ENCODE results near the gene GHR.
A peak's percentile ranks its signal among the peaks of the same experiment; 100 is the strongest.

Gene GHR

GRCh38 chr5:42745426-42745825, 322.2 kb downstream of the GHR start:
- no peak for DNase-seq

- no peak for DNase-seq
Observed at GRCh38 chr5:42745856-42746255, 322.6 kb downstream of the GHR start.

- DNase-seq = no peak
Observed at GRCh38 chr5:42749020-42749419, 325.8 kb downstream of the GHR start.

GRCh38 chr5:42750507-42750906, 327.3 kb downstream of the GHR start:
- no peak for DNase-seq

GRCh38 chr5:42751044-42751443, 327.8 kb downstream of the GHR start:
- DNase-seq = no peak

GRCh38 chr5:42753099-42753498, 329.9 kb downstream of the GHR start:
- DNase-seq = no peak

GRCh38 chr5:42756606-42757601, 333.7 kb downstream of the GHR start, which contains the start of gene CCDC152:
Gene CCDC152 (plus strand): TSS chr5:42756818. CDS start chr5:42759122, 2,304 bp downstream.
- peak; percentile 52 for DNase-seq

- no peak for DNase-seq
Observed at GRCh38 chr5:42759456-42759855, 336.2 kb downstream of the GHR start.

GRCh38 chr5:42760426-42760825, 337.2 kb downstream of the GHR start:
- no peak for DNase-seq

- no peak for DNase-seq
Observed at GRCh38 chr5:42761791-42762190, 338.6 kb downstream of the GHR start.

GRCh38 chr5:42767491-42768105, 344.4 kb downstream of the GHR start:
- DNase-seq = no peak

- DNase-seq = no peak
Observed at GRCh38 chr5:42768106-42768504, 344.9 kb downstream of the GHR start.

- no peak for DNase-seq
Observed at GRCh38 chr5:42770003-42770402, 346.8 kb downstream of the GHR start.

All from stimulated activated naive CD4-positive, alpha-beta T cell treated with Interleukin-2 at 50 U/mL for 16 hours (primary cell).